Lower lobe of right lung (tissue), 2 donors: ENCODE data around the gene GABPB1. TPM values are rescaled to one million over a fixed set of nuclear protein-coding genes. Genes with fewer than 3 reads are reported as not detected.
A peak's percentile ranks its signal among the peaks of the same experiment; 100 is the strongest.

Source experiments
- ATAC-seq, 2 donors: fragments of 200-7000 bp; cut with Tn5 transposase; one replicate each; pipeline ENCODE4 v1.9.1; 2020 to 2022; ENCODE audit warnings: mild to moderate bottlenecking in 2 of 2, moderate library complexity in 2 of 2
- DNase-seq: peaks from one replicate; pipeline ENCODE4 v3.0.0-alpha.2; 2020
- H3K27ac ChIP-seq: fragments of 200-600 bp; one replicate; pipeline ENCODE4 v1.8.0; 2022
- H3K27me3 ChIP-seq: fragments of 200-600 bp; one replicate; pipeline ENCODE4 v1.8.0; 2022; ENCODE audit warnings: low read depth
- H3K36me3 ChIP-seq: fragments of 200-600 bp; one replicate; pipeline ENCODE4 v1.8.0; 2022; ENCODE audit warnings: mild to moderate bottlenecking
- H3K4me1 ChIP-seq: fragments of 200-600 bp; one replicate; pipeline ENCODE4 v1.8.0; 2022
- H3K4me3 ChIP-seq: fragments of 200-600 bp; one replicate; pipeline ENCODE4 v1.8.0; 2022; ENCODE audit warnings: mild to moderate bottlenecking
- H3K9me3 ChIP-seq: fragments of 200-600 bp; one replicate; pipeline ENCODE4 v1.8.0; 2022
- intact Hi-C: fragments of 100-400 bp; cut with DNase I; formaldehyde crosslinking; loops from one replicate; pipeline ENCODE4 v1.11.0; 2022
- total RNA-seq: library from RNA; stranded (reverse); fragmentation: NEBNext Ultra II Directional; extraction: Animal tissue kit (Norgen Biotek cat#: 25700); gene quantifications from one replicate; pipeline ENCODE4 v1.2.1, GENCODE V29; 2021
- TF ChIP-seq, protein P1 (sequence below): fragments of 200-600 bp; IDR thresholded peaks from one replicate; pipeline ENCODE4 v1.8.0; 2022; ENCODE audit warnings: antibody characterized with exemption, mild to moderate bottlenecking
- donor health status: DM: no; HTN: yes; CAD: no; lungs with severe emphysema.

Gene GABPB1
- total RNA-seq, 1 donor from 2014 or later = 17.8 TPM

DNA sequence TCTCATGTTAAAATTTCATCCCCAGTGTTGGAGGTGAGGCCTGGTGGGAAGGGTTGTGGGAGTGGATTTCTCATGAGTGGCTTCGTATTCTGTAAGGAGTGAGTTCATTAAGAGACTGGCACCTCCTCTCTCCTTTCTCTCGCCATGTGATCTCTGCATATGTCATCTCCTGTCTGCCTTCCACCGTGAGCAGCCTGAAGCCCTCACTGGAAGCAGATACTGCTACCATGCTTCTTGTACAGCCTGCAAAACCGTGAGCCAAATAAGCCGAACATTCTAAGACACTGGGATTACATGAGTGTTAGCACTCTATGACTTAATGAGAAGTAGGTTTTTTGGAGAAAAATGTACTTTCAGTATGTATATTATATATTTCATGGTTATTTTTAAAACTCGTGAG lies 6.8 kb upstream of the GABPB1 start:
- ATAC-seq = no peak
- Histone ChIP-seq H3K27ac (no peak overlapping the region), H3K9me3 (no peaks in the 10 kb centered on the region), H3K36me3 (peaks cover 12% of the 10 kb centered on the region), H3K4me3 (no peak overlapping the region), H3K27me3 (no peaks in the 10 kb centered on the region), H3K4me1 (peaks cover 8% of the 10 kb centered on the region)
- no peak for DNase-seq
- TF ChIP-seq, protein P1, sequence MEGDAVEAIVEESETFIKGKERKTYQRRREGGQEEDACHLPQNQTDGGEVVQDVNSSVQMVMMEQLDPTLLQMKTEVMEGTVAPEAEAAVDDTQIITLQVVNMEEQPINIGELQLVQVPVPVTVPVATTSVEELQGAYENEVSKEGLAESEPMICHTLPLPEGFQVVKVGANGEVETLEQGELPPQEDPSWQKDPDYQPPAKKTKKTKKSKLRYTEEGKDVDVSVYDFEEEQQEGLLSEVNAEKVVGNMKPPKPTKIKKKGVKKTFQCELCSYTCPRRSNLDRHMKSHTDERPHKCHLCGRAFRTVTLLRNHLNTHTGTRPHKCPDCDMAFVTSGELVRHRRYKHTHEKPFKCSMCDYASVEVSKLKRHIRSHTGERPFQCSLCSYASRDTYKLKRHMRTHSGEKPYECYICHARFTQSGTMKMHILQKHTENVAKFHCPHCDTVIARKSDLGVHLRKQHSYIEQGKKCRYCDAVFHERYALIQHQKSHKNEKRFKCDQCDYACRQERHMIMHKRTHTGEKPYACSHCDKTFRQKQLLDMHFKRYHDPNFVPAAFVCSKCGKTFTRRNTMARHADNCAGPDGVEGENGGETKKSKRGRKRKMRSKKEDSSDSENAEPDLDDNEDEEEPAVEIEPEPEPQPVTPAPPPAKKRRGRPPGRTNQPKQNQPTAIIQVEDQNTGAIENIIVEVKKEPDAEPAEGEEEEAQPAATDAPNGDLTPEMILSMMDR = no peak
- intact Hi-C loops = no loop called here

DNA sequence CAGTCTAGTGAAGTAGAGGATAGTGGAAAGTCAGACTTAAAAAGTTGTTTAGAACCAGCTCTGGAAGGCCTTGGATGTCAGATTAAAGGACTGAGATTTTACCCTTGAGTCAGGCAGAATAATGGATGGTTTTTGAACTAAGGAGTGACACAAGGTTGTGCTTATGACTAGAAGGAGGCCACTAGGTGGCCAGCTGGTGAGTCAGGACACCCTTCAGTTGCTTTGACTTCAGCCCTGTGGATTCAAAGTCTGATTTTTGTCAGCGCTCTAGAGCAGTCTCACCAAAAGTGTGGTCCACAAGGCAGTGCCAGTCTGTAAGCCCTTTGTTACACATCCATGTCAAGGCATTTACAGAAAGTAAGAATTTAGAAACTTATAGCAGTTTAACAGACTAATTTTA lies 3.8 kb upstream of the GABPB1 start:
- Histone ChIP-seq H3K36me3 (peaks cover 12% of the 10 kb centered on the region), H3K9me3 (no peaks in the 10 kb centered on the region), H3K4me3 (no peak overlapping the region), H3K4me1 (peaks cover 18% of the 10 kb centered on the region), H3K27me3 (no peaks in the 10 kb centered on the region), H3K27ac (no peak overlapping the region)
- no peak for DNase-seq
- TF ChIP-seq, protein P1 = peak; percentile 28
- intact Hi-C loops = no loop called here
- no peak for ATAC-seq

DNA sequence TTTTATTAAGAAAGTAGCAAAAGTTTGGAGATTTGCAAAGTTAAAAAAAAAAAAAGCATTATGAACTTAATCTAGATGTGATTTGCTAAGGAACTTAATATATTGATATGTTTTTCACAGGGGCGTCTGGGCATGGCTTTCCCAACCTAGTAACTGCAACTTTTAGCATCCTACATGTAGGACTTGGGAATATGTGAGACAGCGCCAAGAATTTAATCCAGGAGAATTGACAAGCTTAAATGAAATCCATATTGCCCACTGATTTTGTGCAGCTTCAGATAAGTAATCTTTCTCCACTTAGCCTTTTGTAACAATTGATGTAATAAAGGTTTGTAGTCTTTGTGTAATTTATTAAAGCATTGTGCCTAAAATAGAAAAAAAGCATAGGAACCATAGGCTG lies 982 bp upstream of the GABPB1 start:
- Histone ChIP-seq H3K36me3 (peaks cover 7% of the 10 kb centered on the region), H3K27me3 (no peaks in the 10 kb centered on the region), H3K9me3 (no peaks in the 10 kb centered on the region), H3K4me3 (peak overlapping the region; percentile 92), H3K27ac (peak overlapping the region; percentile 100), H3K4me1 (peaks cover 40% of the 10 kb centered on the region)
- ATAC-seq = no peak
- intact Hi-C loops = no loop called here
- no peak for DNase-seq
- TF ChIP-seq, protein P1 = no peak

DNA sequence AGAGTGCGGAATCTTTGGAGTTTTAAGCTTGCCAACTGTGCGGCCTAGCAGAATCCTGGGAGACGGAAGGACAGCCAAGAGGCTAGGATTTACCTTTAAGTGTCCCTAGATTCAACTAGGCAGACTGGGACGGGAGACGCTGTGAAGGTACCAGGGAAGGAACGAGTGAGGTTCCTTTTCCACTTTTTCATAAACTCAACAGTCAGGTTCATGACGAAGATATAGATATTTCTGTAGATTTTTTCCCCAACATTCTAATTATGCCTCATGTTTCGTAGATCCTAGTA lies 564 bp upstream of the GABPB1 start:
- Histone ChIP-seq H3K9me3 (no peaks in the 10 kb centered on the region), H3K27me3 (no peaks in the 10 kb centered on the region), H3K36me3 (peaks cover 5% of the 10 kb centered on the region), H3K27ac (peak overlapping the region; percentile 100), H3K4me3 (peak overlapping the region; percentile 92), H3K4me1 (peaks cover 45% of the 10 kb centered on the region)
- TF ChIP-seq, protein P1 = no peak
- intact Hi-C loops = no loop called here
- DNase-seq (no peak), ATAC-seq (peak; percentile 1 to 34)

DNA sequence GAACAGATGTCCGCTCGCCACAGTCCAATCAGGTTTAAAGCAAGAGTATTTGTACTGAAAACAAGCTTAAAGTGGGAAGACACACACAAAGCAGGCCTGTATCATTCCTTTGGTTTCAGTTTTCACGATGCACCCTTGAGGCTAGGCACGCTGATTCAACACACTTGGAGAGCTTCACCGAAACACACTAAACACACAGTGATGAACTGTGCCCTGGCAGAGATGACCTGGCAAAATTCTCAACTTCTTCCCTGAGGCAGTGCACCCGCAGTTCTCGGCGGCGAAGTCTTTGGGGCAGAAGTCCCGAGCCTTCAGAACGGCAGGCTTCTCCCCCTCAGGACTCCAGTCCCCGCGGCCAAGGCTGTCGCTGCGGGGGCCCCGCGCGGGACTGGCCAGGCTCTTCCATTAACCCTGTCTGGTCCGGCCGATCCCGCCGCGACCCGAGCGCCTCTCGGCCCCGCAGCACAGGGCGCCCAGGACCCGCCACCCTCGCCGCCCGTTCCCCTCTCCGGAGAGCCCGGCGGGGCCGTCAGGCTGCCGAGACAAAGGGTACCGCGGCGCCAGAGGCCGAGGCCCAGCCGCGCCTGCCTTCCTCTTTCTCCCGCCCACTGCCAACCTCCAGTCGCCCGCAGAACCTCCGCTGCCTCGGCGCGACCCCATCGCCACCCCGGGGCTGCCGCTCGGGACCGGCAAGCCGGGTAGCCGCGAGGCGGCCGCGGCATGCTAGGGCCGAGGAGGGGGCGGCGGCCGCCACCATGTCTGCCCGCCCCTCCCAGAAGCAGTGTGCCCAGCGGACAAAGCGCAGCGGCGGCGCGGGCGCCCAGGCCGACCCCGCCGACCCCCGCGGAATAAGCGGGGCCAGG lies 792 bp downstream of the GABPB1 start:
- Histone ChIP-seq H3K4me3 (peak overlapping the region; percentile 92), H3K4me1 (peaks cover 58% of the 10 kb centered on the region), H3K36me3 (no peaks in the 10 kb centered on the region), H3K9me3 (no peaks in the 10 kb centered on the region), H3K27me3 (no peaks in the 10 kb centered on the region), H3K27ac (peak overlapping the region; percentile 100)
- DNase-seq (peak; percentile 74), ATAC-seq (peak; percentile 69 to 78)
- TF ChIP-seq, protein P1 = no peak
- intact Hi-C loops = no loop called here
